ENCODE results near the gene PNKD.
A peak's percentile ranks its signal among the peaks of the same experiment; 100 is the strongest.

Gene PNKD, protein sequence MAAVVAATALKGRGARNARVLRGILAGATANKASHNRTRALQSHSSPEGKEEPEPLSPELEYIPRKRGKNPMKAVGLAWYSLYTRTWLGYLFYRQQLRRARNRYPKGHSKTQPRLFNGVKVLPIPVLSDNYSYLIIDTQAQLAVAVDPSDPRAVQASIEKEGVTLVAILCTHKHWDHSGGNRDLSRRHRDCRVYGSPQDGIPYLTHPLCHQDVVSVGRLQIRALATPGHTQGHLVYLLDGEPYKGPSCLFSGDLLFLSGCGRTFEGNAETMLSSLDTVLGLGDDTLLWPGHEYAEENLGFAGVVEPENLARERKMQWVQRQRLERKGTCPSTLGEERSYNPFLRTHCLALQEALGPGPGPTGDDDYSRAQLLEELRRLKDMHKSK

DNA sequence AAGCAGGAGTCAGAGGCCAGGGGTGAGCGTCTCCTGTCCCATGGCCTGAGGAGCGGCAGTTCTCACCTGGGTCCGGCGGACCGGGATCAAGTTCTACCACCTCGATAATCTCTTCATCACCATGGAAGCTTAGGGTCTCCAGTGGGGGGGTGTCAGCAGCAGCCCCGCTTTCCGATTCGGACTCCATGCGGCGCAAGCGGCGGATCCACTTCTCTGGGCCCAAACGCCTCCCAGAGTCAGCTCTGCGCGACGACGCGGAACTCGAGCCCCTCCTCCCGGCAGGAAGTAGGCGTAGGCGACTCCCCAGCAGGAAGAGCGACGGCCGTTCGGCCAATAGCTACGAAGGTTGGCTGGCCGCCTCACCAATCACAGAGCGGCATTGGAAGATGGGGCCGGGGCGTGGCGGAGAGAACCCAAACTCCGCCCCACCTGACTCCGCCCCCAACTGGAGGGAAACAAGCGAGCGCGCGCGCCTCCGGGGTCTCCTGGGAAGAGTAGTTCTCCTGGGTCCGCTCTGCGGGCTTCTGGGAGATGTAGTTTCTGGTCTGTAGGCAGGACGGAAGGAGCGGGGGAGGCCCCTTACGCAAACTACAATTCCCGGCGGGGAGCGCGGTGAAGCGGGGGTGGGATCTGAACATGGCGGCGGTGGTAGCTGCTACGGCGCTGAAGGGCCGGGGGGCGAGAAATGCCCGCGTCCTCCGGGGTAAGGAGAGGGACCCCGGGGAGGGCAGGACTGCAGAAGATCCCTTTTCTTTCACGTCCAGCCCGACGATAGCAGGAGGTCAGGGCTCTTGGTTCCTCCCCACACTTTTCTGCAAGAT lies at the start of gene PNKD, which contains the start of gene AAMP:
PNKD (plus strand) TSS at position 620 of the 821 bp plus-strand sequence; CDS start at position 637, 17 bp downstream.
AAMP (minus strand) TSS at position 238 of the 821 bp plus-strand sequence; CDS start at position 187, 51 bp downstream.
- peak; percentile 100 for DNase-seq

DNA sequence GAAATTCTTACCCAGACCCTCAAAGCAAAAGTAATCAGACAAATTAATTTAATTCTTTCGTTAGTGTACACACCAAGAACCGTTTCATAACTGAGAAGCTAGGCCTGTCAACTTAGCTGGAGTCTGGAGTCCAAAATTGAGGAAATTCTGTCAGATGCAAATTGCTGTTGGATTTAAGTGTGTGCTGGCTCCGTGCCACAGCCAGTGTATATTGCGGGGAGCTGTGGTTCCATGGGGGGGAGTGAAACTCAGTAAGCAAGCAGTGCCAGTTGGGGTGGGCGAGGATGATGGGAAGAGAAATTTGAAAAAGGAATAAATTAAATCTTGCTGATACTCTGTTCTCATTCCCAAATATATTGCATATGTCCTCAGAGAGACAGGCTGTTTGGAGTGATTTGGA lies 49.3 kb upstream of the PNKD start:
- DNase-seq = no peak

DNA sequence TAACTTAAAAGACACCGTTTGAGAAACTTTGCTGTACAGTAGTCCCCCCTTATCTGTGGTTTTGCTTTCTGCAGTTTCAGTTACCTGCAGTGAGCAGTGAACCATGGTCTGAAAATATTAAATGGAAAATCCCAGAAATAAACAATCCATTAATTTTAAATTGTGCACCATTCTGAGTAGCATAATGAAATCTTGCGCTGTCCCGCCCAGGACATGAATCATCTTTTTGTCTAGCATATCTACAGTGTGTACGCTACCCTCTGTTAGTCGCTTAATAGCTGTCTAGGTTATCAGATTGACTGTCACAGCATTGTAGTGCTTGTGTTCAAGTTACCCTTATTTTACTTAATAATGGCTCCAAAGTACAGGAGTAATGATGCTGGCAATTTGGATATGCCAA lies 47.3 kb upstream of the PNKD start:
- peak; percentile 46 for DNase-seq

DNA sequence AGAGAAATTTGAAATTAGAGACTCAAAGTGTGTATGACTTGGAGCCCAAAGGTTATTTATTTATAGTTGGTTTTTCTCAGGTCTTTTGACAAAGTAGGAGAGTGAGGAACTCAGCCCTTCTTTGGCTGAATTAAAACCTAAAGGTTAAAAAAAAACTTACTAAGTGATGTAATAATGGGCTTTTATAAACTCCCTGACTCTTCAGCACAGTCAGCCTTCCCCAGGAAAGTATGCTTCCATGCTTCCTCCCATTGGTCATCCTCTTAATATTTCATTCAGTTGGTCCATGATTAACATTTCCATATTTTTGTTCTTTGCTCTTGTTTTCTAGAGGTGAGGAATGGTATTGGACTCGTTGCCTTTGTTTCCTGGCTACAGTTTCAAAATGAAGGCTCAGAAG lies 46.1 kb upstream of the PNKD start:
- no peak for DNase-seq

DNA sequence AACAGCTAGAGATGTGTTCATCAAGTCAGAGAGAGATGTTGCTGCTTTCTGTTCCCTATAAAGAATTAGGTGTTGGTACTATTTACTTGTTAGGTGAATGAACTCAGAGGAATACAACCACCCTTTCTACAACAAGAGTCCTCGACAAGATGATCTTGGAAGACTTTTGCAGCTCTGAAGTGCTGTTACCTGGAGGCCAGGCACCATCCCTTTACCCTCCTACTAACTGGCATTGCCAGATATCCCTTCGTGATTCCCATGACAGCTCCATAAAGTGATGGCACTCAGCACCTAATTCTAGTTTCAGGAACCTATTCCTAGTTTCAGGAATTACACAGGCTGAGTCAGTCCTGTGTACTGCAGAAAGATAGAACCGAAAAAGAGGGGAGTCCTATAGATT lies 43.4 kb upstream of the PNKD start:
- no peak for DNase-seq

DNA sequence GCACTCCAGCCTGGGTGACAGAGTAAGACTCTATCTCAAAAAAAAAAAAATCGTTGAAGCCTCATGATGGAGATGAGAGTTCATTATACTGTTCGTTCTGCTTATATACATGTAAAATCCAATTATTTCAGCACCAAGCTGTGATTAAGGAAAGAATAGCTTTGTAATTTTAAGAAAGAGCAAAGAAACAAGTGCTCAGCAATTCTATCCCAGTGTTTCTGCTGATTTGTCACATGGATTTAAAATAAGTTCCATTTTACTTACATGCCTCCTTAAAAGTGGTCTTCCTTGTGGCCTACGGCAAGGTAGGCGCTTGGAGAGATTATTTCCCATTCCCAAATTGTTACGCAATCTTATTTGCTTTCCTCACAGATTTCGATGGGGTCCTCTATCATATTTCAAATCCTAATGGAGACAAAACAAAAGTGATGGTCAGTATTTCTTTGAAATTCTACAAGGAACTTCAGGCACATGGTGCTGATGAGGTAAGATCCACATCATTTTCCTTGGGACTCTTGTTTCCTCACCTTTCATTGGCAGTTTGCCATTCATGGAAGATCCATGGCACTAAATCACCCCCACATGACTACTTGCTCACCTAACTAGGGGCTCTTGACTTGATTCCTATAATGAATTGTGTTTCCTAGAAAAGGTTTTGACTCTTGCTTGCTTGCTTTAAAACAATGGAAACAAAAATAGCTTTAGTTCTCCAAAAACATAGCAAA lies 41.8 kb upstream of the PNKD start:
- no peak for DNase-seq

DNA sequence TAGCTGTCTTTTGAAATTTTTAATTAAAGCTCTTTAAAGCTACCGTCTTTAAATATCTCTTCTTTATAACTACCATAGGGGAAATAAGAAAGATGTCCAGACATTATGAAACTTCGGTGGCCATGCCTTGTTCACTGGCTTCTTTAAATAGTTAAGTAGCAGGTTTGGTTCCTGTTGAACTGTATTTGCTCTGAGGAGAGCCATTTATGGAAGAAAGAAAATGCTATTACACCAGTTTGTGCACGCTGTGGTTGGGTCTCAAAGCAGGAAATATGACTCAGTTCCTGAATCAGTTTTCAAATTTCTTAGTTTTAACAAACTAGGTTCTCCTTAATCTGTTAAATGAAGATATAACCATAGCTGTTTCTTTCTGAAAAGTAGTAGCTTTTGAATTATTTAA lies 41.1 kb upstream of the PNKD start:
- DNase-seq = peak; percentile 74

DNA sequence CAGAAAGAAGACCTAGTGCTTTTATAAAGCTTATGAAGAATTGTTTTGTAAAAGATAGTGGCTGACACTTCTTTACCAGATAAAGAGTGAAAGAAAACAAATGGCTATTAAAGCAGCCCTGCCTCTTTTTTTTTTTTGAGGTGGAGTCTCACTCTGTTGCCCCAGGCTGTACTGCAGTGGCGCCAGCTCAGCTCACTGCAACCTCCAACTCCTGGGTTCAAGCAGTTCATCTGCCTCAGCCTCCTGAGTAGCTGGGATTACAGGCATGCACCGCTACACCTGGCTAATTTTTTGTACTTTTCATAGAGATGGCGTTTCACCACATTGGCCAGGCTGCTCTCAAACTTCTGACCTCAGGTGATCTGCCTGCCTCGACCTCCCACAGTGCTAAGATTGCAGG lies 40.5 kb upstream of the PNKD start:
- no peak for DNase-seq

DNA sequence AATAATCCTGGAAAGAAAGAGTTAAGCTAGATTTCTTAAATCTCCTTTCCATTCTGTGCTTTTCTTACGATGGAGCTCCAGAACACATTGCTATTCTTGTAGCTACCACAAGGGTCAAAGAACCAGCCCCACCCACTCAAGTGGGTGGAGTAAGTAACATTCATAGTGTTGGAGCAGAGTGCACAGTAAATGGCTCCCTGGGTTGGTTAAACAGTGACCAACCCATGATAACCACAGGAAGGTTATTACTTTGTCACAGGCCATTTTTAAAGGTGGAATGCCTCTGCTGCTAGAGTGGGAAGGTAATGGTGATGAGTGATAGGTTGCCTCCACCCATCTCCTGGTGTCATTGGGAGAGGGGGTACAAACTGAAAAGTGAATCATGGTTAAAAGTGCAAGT lies 39.4 kb upstream of the PNKD start:
- DNase-seq = peak; percentile 61

DNA sequence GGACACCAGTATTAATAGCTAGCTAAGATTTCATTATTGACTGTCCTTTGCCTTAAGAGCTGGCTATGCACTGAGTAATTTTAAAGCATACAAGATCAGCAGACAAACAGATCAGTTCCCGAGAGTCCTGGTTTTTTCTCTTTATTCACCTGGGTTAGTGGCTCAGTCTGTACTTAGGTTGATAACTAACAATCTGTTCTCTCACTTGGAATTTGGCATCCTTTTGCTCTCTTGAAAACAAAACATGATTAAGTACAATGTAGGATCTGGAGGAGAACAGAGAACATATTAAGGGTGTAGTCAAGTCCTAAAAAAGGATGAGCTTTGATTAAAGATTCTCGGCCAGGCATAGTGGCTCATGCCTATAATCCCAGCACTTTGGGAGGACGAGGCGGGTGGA lies 36.8 kb upstream of the PNKD start:
- no peak for DNase-seq

DNA sequence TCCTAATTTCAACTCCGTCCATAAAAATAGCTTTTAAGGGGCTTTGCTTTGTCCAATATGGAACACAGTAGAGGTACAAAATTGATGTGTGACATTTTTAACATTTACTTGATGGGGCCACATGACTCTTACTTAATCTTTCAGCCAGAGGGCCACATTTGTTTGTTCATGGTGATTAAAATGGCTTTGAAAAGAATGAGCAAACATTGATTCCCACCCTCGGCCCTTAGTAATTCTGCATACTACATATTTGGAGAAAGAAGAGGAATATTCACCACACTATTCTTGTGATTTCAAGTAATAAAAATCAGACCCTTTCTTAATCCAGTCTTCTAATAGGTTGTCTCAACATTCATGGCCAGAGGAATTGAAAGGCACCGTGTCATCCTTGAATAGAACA lies 35.8 kb upstream of the PNKD start:
- no peak for DNase-seq

DNA sequence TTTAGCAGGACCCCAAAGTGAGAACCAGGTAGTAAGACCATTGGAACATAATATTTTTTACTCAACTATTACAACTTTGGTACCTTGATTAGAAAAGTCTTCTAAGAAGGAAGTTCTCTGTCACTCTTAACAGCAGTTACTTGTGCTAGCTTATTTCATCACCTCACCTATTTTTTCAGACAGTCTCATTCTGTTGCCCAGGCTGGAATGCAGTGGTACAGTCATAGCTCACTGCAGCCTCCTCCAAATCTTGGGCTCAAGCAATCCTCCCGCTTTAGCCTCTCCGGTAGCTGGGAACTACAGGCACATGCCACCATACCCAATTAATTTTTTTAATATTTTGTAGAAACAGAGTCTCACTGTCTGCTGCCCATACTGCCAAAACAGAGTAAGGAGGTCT lies 35.3 kb upstream of the PNKD start:
- no peak for DNase-seq

DNA sequence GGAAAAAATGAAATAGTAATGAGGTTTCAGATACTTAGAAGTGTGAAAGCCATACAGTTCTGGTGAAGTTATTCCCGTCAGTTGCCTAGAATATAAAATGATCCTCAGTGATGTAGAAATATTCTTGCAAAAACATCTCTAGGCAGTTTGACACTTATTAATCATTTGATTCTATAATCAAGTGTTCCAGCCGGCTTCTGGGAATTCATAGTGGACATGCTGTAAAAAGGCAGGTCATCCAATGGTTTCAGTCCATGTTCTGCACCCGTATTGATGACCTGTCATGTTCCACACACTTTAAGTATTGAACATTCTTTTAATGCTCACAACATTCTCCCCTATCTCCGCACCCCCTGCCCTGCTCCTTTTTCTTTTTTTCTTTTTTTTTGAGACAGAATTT lies 33.5 kb upstream of the PNKD start:
- DNase-seq = no peak

DNA sequence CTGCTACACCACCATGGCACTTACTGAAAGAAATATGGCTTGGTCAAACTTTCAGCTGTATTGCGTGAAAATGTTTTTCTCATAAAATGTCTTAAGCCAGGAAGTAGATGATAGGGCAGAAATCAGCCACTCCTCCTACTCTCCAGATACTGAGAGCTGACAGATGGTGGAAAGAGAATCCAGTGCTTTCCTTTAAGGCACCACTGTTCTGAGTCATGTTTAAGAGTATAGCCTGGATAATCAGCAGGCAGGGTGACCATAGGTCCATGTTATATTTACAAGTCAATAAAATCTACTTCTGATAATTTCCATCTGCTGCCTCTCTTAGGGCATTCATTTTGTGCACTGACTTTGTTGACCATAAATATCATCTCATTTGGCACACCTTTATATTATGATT lies 31.4 kb upstream of the PNKD start:
- DNase-seq = no peak

DNA sequence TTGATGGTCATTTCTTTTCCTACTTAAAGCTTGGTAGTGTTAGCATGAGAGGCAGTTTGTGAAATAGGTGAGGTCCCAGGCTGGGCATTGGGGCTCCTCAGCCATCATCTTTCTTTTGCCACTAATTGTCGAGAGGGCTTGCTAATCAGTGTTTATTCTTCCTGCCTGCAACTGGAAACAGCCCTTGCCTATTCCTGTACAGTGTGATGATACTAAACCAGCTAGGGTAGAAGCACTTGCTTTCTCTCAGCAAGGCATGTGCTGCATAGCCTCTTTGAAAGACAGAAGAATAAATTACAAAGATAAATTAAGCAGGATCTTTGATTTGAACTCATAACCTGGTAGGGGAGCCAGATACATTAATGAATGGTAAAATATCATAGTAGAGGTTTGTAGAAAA lies 26.1 kb upstream of the PNKD start:
- DNase-seq = no peak

DNA sequence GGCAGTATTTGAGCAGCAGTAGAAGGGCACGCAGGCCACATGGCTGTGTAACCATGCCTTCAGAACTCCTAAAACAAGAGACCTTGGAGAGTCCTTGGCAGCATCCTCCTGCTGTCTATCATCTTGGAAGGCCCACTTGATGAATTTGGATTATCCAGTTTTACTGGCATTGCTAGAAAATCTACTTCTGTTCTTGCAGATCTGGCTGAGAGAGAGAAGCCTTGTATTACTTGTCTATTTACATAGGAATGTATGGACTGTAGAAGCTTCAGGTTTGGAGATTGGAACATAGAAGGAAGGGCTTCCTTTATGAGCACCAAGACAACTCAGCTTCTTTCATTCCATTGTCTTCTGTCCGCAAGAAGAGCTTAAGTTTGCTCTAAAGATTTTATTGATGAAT lies 25.7 kb upstream of the PNKD start:
- no peak for DNase-seq

DNA sequence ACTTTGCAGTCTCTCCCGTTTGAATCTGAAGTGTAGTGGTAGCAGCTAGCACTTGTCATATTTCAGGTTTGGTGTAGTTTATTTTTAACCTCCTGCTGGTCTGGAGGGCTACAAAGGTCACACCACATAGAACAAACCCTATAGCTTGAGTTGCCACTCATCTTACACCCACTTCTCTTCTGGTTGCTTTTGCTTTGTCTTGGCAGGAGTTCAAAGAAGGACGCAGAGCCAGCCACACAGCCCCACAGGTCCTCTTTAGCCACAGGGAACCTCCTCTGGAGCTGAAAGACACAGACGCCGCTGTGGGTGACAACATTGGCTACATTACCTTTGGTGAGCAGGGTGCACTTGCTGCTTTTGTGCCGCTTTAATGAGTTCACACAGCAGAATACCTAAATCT lies 25.1 kb upstream of the PNKD start:
- no peak for DNase-seq

DNA sequence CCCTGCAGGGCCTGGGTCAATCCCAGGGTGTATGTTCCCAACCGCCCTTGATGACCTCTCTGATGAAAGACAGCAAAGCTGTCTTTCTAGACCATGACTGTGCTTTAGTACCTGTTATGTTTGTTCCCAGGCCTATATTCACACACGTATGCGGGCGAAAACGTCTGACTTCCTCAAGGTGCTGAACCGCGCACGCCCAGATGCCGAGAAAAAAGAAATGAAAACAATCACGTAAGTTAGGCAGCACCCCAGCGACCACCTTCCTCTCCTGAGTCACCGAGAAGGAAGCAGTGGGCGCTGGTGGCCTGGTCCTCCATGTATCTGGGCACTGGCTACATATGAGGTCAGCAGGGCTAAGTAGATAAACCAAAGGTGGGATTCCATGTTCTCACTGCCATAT lies 20.6 kb upstream of the PNKD start:
- DNase-seq = no peak

DNA sequence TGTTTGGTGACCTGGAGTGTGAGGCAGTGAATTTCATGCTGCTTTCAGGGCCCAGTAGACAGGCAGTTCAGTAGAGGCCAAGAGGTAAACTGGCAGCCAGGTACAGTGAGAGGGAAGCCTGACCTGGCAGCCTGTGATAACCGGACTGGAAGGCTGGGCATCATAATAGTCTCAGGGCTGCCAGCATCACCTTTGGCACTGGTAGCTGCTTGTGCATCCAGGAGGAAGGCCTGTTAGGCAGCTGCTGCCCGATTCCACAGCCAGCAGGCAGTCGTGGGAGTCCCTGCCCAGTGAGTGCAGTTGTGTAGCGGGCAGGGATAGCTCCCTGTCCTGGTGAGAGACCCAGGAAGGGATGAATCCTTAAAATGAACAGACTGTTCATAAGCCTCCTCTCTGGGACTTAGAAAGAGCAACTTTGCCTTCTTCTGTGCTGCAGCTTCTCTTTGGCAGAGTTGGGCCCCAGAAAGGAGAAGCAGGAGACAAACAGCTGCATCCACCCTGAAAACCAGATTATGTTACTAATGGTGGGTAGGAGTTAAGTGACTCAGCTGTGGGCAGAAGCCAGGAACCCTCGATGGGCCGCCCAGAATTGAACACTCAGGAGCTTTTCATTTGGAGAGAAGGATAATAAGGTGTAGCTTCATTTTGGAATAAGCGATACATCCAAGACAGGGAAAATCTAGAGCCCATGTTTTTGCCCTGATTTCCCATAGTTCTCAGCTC lies 17.6 kb upstream of the PNKD start:
- no peak for DNase-seq

DNA sequence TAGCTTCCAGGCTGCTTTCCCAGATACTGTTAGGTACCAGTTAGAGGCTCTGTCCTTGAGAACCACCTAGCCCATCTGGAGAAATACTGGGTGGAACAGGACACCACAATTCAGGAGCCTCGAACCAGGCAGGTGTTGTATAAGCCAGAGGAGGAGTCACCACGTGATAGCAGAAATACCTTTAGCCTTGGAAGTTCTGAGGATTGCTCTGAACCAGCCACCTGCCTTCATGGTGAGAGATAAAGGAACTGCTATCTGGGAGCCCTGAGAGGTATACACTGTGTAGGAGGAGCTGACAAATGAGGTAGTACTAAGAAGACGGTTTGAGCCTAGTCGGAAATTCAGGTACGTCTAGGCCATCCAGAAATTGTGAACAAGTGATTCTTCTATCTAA lies 17.1 kb upstream of the PNKD start:
- no peak for DNase-seq

DNA sequence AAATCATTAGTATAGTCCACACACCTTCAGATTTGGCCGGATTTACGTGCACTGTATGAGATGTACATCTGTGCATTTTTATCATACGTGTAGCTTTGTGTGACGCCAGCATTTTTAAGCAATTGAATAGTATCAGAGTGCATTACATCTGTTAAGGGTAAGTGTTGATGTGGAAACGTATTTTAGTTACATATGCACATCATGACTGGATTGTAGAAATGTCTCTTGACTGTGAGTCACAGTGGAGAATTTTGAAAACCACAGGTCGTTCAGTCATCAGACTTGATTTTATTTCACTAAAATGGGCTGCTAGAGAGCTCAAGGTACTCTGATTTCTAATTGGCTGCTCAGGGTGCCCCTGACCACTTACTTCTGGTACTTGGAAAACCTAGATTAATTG lies 14.9 kb upstream of the PNKD start:
- DNase-seq = no peak

DNA sequence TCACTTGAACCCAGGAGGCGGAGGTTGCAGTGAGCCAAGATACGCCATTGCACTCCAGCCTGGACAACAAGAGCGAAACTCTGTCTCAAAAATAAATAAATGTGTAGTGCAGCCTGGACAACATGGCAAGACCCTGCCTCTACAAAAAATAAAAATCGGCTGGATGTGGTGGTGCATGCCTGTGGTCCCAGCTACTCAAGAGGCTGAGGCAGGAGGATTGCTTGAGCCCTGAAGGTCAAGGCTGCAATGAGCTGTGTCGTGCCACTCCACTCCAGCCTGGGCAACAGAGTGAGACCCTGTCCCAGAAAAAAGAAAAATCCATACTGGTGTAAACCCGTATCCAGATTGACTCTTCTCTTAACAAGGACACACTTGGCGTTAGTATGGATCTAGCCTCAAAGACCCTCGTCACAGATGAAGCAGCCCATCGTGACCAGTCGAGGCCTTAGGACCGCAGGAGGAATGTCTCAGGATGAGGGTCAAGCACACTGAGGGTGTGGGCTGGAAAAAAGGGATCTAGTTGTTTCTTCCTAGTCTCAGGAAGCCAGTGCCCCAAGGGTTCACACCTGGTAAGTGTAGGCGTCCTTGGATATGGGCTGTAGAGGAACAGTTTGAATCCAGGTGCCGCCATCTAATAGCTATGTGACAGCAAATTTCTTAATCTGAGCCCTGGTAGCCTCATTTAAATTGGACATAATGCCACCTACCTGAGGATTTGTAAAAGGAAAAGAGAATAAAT lies 13.5 kb upstream of the PNKD start:
- no peak for DNase-seq

Data from CD4-positive, alpha-beta T cell treated with Interleukin-17A for 1 hour (primary cell).